Measurements from ENCODE around the gene PUS1.

- TF ChIP-seq MYC (IDR thresholded peaks at IDR 0.05; ENCODE audit: low read depth, low read length) (no peak), MYC (CRISPR knock-in tag; IDR thresholded peaks at IDR 0.05; ENCODE audit: borderline replicate concordance, low read depth) (no peak), ZNF146 (CRISPR knock-in tag; IDR thresholded peaks at IDR 0.05; ENCODE audit: unreplicated experiment) (no peak), EZH2 (IDR thresholded peaks at IDR 0.05; ENCODE audit: borderline replicate concordance, low read depth, low read length) (no peak), SRF (CRISPR knock-in tag; IDR thresholded peaks at IDR 0.05) (no peak), POLR2AphosphoS5 (IDR thresholded peaks at IDR 0.05; ENCODE audit: control insufficient read depth, insufficient read depth, low read depth, low read length) (no peak), NRF1 (conservative IDR thresholded peaks at IDR 0.05 in 1 of 2, IDR thresholded peaks at IDR 0.05 in 1 of 2) (no peak), ESRRA (IDR thresholded peaks at IDR 0.05; ENCODE audit: borderline replicate concordance, low read depth) (no peak)
Observed at GRCh38 chr12:131963381-131963780, 34.3 kb downstream of the PUS1 start.
